WI38 (cell line): Measurements from ENCODE around the gene DHFR.

Experiments
- H3K4me3 ChIP-seq: 2 replicates; pipeline ENCODE4 v1.5.1; 2011; ENCODE audit warnings: low read depth, mild to moderate bottlenecking, control low read depth, low read length
- TF ChIP-seq, protein P1 (sequence below): IDR thresholded peaks from 2 replicates; pipeline ENCODE4 v1.5.1; 2012; ENCODE audit warnings: low read depth, mild to moderate bottlenecking, control low read depth, low read length

The DHFR gene

DNA sequence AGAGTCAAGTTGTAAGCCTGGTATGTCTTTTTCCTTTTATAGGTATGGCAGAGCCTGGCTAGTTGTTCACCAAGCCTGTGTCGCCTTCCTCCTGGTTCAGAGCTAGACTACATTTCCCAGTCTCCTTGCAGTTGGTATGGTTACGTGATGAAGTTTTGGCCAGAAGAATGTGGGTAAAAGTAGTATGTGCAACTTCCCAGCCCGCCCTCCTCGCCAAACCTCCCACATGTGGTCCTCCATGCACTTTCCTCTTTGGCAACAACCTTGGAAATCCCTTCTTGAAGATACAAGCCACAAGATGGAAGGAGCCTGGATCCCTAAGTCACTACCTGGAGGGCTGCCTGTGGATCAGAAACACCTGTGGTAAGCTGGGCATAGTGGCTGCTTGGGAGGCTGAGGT lies 36.3 kb downstream of the DHFR start:
- H3K4me3 ChIP-seq: no peak overlapping the region
- TF ChIP-seq, protein P1, sequence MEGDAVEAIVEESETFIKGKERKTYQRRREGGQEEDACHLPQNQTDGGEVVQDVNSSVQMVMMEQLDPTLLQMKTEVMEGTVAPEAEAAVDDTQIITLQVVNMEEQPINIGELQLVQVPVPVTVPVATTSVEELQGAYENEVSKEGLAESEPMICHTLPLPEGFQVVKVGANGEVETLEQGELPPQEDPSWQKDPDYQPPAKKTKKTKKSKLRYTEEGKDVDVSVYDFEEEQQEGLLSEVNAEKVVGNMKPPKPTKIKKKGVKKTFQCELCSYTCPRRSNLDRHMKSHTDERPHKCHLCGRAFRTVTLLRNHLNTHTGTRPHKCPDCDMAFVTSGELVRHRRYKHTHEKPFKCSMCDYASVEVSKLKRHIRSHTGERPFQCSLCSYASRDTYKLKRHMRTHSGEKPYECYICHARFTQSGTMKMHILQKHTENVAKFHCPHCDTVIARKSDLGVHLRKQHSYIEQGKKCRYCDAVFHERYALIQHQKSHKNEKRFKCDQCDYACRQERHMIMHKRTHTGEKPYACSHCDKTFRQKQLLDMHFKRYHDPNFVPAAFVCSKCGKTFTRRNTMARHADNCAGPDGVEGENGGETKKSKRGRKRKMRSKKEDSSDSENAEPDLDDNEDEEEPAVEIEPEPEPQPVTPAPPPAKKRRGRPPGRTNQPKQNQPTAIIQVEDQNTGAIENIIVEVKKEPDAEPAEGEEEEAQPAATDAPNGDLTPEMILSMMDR: no peak

DNA sequence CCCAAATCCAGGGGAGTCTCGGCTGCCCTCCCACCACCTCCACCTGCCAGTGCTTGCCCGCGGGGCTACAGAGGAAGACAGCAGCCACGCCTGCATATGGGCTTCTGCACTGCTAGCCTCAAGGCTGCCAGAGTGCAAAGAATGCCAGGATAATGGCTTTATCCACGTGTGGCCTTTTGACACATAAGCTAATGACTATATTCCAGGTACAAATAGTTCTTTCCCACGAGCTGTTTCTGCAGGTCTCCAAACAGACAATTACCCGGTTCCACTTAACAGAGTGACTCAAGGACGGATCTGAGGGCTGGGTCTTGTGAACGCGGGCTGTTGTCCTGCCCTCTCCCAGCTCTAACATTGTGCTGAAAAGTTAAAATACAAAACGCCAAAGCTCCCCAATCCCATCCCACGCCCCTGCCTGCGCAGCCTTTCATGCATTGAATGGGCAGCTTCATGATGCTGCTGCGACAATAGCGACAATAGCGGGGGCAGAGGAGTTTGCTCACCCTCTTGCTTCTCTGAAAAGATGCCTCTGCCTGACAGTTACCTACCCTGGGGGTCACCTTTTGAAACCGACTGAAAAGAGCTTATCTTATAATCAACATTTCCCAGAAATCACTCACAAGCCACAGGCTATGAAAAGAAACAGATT lies 39.4 kb downstream of the DHFR start:
- TF ChIP-seq, protein P1: no peak
- H3K4me3 ChIP-seq: no peak overlapping the region

DNA sequence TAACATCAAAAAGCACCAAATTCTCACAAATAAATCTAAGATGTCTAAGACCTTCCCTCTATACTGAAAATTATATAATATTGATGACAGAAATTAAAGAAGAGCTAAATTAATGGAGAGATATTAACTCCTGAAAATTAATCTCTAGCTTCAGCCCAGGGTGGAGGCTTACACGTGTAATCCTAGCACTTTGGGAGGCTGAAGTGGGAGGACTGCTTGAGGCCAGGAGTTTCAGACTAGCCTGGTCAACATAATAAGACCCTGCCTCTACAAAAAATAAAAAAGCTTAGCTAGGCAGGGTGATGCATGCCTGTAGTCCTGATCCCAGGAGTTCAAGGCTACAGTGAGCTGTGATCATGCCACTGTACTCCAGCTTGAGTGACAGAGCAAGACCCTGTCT lies 45.1 kb downstream of the DHFR start:
- no peak overlapping the region for H3K4me3 ChIP-seq
- TF ChIP-seq, protein P1: no peak

DNA sequence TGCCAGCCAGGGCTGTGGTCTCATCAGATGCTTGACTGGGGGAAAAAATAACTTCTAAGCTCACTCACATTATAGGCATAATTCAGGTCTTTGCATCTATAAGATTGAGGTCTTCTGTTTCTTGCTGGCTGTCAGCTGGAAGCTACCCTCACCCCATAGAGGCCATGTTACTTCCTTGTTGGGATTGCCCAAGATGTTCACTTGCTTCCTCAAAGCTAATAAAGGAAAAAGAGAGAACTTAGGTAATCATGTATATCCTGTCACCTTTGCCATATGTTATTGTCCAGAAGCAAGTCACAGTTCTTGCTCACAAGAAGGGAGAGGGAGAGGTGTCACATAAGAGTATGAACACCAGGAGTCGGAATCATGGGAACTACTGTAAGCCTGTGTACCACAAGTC lies 46.1 kb downstream of the DHFR start:
- TF ChIP-seq, protein P1: no peak
- H3K4me3 ChIP-seq: no peak overlapping the region

DNA sequence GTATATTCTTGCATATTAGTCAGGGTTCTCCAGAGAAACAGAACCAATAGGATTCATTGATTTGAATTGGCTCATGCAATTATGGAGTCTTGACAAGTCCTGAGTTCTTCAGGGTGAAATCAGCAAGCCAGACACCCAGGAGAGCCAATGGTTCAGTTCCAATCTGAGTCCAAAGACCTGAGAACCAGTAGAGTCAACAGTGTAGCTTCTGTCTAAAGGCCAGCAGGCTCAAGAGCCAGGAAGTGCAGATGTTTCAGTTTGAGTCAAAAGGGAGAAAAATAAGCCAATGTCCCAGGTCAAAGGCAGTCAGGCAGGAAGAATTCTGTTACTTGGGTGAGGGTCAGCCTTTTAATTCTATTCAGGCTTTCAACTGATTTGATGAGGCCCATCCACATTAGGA lies 47.0 kb downstream of the DHFR start:
- TF ChIP-seq, protein P1: no peak
- no peak overlapping the region for H3K4me3 ChIP-seq

DNA sequence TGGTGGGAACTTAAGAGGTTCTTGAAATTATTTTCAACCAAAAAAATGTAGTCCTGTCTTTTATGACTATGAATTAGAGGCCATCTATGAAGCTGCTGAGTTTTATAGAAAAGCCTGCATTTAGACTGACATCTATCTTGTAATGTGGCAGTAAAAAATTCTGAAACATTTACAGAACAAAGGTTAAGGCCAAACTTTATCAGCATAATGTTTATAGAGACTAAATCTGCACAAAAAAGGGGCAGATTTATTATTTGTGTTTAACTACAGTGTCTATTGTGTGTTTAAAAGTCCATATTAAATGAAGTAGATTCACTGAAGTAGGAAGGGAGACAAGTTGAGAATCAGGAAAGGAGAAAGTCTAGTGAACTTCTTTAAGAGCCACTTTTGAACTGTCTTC lies 47.4 kb downstream of the DHFR start:
- H3K4me3 ChIP-seq: no peak overlapping the region
- TF ChIP-seq, protein P1: no peak

DNA sequence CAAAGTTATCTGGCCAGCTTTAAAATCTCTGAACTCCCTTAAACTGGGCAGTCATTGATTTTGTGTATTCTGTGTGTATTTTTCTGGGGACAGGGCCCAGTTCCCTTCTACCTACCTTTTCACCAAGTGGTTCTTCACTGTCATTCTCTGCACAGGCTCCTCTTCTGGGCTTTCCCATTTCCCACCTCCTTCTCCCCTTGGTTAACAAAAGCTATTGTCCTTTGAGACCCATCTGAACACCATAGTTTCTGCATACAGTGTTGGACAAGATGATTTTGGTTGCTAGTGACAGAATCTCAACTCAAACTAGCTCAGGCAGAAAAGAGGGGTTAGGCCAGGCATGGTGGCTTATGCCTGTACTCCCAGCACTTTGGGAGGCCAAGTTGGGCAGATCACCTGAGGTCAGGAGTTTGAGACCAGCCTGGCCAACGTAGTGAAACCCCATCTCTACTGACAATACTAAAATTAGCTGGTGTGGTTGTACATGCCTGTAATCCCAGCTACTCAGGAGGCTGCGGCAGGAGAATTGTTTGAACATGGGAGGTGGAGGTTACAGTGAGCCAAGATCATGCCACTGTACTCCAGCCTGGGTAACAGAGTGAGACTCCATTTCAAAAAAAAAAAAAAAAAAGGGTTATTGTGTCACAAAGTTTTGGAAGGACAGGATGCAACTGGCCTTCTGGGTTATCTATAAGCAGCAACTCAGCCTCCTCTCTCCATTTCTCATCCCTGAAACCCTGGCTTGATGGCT lies 53.7 kb downstream of the DHFR start:
- H3K4me3 ChIP-seq: no peak overlapping the region
- TF ChIP-seq, protein P1: no peak
